GM21367 (cell line): ENCODE data around the gene CD164.

Experiments
- ATAC-seq: cut with Tn5 transposase; IDR thresholded peaks from one replicate; pipeline ENCODE4 v1.9.1; 2021; ENCODE audit not compliant: unreplicated experiment

CD164 gene

GRCh38 chr6:109381747-109382575, at the start of gene CD164:
Gene CD164 (minus strand): TSS chr6:109382467. CDS start chr6:109382378, 89 bp downstream.
- peak; percentile 36 for ATAC-seq

DNA sequence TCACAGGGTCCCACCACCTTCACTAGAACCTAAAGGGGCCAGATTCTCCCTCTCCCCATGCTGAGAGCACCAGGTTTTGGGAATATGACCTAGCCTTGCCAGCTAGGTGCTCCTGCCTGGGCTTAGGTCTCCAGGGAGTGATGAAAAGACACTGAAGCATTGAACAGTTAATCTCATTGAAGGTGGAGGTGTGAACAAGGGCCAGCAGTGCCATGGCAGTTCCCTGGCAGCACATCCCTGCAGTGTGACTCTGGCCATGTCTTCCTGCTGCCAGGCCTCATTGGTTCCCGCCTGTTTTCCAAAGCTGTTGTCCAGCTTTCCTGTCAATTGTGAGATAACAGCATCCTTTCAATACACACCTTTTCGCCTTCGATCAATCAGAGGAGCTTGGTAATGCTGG, 47.2 kb upstream of the CD164 start:
- no peak for ATAC-seq

DNA sequence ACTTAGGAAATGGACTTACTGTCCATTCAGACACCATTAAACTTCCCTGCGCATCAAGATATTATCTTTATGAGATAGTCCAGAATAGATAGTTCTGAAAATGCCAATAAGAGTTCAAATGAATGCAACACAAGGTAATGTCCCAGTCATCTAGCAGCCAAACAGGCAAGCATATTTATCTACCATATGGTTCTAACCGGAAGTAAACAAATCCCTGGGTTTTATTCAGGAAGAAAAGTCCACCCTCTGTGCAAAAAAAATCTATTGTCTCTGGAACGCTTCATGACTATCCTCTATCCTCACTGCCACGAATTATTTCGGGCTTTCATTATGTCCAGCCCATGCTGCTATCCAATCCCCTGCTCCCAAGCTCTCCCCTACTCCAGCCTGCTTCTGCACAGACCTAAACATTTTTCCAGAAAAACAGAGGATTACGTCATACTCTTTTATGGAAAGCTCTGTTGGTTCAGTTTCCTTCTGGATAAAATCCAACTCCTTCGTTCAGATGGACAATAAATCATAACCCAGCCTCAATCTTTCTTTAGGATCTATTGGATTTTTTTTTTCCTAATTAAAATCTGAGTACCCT, 46.7 kb upstream of the CD164 start:
- no peak for ATAC-seq

- ATAC-seq = no peak
Observed at GRCh38 chr6:109424946-109425345, 42.7 kb upstream of the CD164 start.

DNA sequence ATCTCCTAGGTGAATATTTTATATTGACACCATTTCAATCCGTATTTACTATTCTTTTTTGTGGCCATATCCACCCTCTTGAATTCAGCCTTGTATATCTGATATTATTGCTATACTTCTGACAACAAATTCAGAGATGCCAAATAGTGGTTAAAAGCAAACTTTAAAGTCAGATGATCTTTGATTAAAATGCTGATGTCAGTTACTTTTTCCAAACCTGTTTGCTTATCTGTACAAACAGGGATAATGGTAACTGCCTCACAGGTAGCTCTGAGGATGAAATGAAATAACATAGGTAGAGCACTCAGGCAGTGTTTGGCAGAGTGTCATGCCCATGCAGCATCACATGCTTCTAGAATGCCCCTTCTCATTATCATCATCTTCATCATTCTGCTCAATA, 38.9 kb upstream of the CD164 start:
- no peak for ATAC-seq

GRCh38 chr6:109420751-109421150, 38.5 kb upstream of the CD164 start:
- ATAC-seq = no peak

DNA sequence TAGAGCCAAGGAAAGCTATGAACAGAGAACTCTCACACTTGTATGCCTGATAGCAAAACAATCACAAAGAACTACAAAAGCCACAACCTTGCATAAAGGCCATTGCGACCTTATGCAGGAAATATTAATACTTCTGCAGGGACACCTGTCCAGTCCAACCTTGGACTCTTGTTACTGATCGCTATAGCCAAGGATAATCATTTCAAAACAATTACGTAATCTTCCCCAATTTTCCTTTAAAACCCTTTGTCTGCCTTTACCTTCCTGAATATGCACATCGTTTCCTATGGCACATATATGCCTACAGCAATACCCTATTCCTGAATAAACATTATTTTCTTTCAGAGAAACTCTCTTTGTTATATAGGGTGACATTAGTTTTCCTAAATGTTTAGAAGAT, 35.4 kb upstream of the CD164 start:
- ATAC-seq = no peak

- ATAC-seq = no peak
Observed at GRCh38 chr6:109411034-109411433, 28.8 kb upstream of the CD164 start.

- no peak for ATAC-seq
Observed at GRCh38 chr6:109406196-109406595, 23.9 kb upstream of the CD164 start.

DNA sequence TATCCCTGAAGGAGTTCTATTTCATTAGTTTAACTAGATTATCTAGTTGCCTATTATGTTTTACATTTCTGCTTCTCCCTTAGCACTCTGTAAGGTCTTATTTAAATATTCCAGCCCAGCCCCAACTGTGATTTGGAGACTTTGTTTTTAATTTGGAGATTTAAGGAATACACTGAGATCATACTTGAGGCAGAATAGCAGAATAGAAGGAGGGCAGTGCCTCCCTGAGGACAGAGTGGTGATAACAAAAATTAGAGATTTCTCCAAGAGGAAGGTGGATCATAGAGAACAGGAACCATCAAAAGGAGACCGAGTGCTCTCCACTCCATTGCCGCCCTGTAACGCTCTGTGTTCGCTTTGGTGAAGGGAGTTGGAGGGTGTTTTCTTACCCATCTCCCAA, 14.8 kb upstream of the CD164 start:
- no peak for ATAC-seq

DNA sequence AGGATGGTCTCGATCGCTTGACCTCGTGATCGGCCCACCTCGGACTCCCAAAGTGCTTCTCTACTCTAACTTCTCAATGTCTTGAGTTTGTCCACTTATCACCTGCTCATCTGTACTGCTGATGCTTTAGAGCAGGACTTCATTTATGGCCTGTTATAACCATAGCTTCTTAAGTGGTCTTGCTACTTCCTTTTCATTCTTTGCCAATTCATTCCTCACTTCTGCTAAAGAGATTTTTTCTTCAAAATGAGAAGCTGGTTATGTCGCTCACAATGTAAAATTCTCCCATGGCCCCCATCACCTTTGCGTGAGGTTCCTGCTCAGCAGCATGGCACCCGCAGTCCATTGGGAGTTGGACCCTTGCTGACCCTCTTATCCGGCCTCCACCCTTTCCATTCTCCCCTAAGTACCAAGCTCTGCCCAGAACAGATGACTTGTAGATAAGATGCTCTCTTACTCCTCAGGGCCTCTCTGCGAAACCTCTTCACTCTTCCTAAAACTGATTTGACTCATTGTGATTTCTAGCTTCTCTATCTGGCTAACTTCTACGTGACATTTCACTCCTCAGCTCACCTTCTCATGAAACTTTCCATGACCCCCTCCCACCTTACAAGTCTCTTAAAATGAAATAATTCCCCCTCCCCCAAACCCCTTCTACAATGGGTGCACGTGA, 13.9 kb upstream of the CD164 start:
- no peak for ATAC-seq

- no peak for ATAC-seq
Observed at GRCh38 chr6:109393886-109394281, 11.6 kb upstream of the CD164 start.

DNA sequence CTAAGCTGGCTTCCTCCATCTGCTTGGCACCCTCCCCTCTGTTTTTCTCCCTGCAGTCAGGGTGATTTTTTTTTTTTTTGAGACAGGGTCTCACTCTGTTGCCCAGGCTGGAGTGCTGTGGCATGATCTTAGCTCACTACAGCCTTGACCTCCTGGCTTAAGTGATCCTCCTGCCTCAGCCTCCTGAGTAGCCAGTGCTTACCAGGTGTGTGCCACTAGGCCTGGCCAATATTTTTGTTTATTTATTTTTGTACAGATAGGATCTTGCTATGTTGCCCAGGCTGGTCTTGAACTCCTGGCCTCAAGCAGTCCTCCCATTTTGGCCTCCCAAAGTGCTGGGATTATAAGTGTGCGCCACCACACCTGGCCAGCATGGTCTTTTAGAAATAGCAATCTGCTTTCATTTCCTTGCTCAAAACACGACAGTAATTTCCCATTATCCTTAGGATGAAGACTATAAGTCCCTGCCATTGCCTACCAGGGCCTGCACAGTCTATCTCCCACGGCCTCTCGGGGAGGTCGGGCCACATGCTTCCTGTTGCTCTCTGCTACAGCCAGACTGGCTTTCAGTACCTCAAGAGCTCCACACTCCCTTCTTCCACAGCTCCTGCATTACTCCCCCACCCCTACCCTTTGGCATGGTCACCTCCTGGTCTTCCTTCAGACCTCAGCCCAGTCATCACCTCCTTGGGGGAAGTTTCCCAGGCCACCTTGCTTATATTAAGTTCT, 11.1 kb upstream of the CD164 start:
- ATAC-seq = no peak

DNA sequence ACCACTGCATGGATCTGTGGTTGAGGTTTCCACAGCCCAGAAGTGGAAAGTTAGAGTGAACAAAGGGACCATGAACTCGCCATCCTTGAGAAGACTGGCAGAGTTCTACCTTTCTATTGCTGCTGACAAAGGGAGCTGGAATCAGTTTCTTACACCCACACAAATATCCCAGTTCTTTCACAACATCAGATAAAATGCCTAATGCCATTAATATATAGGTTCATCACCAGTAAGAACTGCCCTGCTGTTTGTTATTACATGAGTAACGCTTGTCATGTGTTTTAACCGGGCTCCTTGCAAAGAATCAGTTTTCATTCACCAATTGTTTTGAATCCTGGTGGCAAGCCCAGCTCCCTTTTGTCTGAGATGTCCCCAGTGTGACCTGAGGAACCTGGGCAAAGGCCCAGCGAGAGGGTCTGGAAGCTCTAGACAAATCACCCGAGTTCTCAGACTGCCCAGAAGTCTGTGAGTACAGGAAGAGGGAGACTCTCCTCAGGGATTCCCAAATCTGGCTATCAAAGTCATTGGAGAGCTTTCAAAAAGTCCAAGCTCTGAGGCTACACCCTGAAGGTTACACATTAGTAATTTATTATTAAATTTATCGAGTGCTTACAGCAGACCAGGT, 7.5 kb upstream of the CD164 start:
- ATAC-seq = no peak

GRCh38 chr6:109388265-109388664, 6.0 kb upstream of the CD164 start:
- no peak for ATAC-seq

DNA sequence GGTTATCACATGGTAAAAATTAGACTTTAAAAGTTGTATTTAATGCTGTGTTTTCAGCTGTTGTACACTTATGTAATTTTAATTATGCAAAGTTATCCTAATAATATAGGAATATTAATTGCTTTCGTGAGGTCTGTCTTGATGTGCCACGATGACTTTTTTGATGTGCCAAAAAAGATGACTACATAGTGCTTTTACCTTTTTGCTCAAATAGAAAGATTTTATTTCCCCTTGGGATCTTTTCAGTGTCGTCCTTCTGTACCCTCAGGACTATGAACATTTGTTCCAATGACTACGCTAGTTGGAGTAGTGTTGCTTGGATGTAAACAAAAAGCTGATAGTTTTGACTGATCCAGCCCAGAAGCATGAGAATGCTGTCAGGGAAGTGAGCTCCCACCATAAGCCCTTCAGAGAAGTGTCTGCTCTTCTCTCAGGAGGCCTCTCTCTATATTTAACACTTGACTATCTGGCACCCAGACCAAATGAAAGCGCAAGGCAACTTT, 1.2 kb upstream of the CD164 start:
- no peak for ATAC-seq

DNA sequence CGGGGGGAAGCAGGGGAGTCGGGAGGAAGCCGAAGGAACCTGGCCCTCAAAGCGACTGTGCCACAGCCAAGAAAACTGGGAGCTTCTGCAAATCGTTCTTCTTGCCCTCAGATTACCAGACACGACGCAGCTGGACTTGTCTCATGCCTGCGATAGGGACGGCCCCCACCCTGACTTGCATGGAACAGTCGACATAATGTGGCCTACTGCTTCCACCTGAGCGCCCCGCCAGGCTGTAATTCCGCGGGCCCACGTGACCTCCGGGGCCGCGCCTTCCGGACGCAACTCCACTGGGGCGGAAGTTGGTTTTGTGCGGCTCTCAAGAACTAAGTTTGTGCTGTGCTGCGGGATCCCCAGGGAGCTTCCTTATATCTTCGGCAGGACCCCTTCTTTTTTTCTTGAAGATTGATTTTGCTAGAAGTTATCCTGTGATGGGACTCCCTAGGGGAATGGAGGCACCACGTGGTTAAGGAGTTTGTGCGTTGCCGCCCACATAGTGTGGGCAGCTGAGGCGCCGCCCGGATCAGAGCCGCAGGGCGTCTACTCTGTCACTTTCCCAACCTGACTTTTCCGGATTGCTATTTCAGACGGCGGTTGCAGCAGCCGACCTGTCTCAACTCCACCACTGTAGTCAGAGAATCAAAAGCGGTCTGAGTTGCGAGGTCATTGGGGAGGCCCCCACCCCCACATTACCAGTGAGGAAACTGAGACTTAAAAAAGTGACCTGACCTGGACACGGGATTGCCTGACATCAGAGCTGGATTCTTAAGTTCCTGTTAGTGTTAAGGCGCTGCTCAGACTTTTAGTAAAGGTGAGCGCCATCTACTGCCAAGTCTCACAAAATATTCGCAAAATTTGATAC, 540 bp upstream of the CD164 start:
- ATAC-seq = peak; percentile 53

DNA sequence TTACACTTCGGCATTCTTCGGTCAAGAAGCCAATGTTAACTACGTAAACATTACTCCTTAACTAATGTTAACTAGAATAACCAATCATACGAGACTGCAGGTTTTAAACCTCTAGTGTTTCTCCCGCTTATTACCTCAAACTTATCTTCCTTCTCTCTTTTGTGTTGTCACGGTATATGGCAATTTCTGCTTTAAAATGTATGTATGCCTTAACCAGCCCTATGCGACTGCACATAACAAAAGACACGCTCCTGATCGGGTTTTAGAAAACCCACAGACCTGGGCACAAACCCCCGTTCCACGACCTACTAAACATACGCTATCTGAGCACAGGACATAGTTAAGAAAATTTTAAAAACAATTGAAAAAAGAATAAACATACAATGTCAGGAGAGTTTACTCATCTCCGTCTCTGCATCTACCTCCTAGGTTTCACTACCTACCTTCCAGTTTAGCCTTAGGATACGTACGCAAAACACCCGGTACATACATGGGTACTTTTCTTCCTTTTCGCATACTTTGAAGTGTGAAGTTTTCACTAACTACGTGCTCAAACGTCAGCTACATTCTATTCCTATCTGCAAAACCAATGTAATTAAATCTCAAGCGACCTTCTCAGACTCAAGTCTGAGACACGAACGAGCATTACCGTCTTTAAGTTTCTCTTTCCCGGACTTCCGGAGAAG, 1.1 kb downstream of the CD164 start:
- no peak for ATAC-seq

GRCh38 chr6:109379711-109380110, 2.6 kb downstream of the CD164 start:
- no peak for ATAC-seq
